Adrenal gland (tissue), 12 donors: ENCODE measurements around the gene HRNR. TPM values are rescaled to one million over a fixed set of nuclear protein-coding genes. Genes with fewer than 3 reads are reported as not detected.
A peak's percentile ranks its signal among the peaks of the same experiment; 100 is the strongest.

Experiments
- DNase-seq, 7 donors: peaks; one replicate each; pipeline ENCODE4 v3.0.0-alpha.2; 2019 to 2020
- H3K27ac ChIP-seq, 5 donors: fragments of 200-600 bp; sonication (generic) in 4 of 5; 1 replicate in 3 of 5; 2 replicates in 2 of 5; pipeline versions ENCODE4 v1.5.1 to v1.8.0; 2016 to 2020; ENCODE audit warnings: mild to moderate bottlenecking in 1 of 5
- H3K27me3 ChIP-seq: fragments of 200-600 bp; 2 replicates; pipeline ENCODE4 v1.8.0; 2021
- H3K36me3 ChIP-seq, 2 donors: fragments of 200-600 bp; replicated peaks in 1 of 2; 1 replicate in 1 of 2; 2 replicates in 1 of 2; pipeline versions ENCODE4 v1.5.1 to v1.8.0; 2018 to 2022
- H3K4me1 ChIP-seq, 2 donors: fragments of 200-600 bp; replicated peaks in 1 of 2; 1 replicate in 1 of 2; 2 replicates in 1 of 2; pipeline versions ENCODE4 v1.5.1 to v1.8.0; 2018 to 2021
- H3K4me3 ChIP-seq, 4 donors: fragments of 200-600 bp; sonication (generic) in 3 of 4; one replicate each; pipeline ENCODE4 v1.5.1; 2016 to 2018
- H3K9me3 ChIP-seq, 3 donors: fragments of 200-600 bp; sonication (generic) in 1 of 3; replicated peaks in 1 of 3; 1 replicate in 2 of 3; 2 replicates in 1 of 3; pipeline versions ENCODE4 v1.5.1 to v1.8.0; 2016 to 2021
- CTCF ChIP-seq, 6 experiments: fragments of 450-650 bp in 4 of 6; fragments of 200-600 bp in 2 of 6; sonication (generic) in 1 of 6; IDR thresholded peaks; 1 replicate in 5 of 6; 2 replicates in 1 of 6; pipeline versions ENCODE4 v1.5.1 to v1.8.0; 2016 to 2021; ENCODE audit warnings: antibody characterized with exemption in 6 of 6, mild to moderate bottlenecking in 2 of 6, moderate library complexity in 1 of 6
- POLR2A ChIP-seq, 2 donors: fragments of 450-650 bp; IDR thresholded peaks; one replicate each; pipeline ENCODE4 v1.6.1; 2017; ENCODE audit warnings: antibody characterized with exemption in 2 of 2, mild to moderate bottlenecking in 2 of 2, moderate library complexity in 1 of 2
- WGBS, 4 donors: extraction: QIAGEN DNeasy Blood & Tissue Kit in 2 of 4; methylation state at CpG; one replicate each; pipeline versions ENCODE4 v1.1.5 to v1.1.7; 2013 to 2017; 5-methylcytosine and 5-hydroxymethylcytosine counted together
- intact Hi-C, 2 donors: fragments of 100-400 bp; cut with DNase I; formaldehyde crosslinking; loops; one replicate each; pipeline versions ENCODE4 v1.14.1 to v1.15.0; 2022 to 2023
- polyA plus RNA-seq, 3 donors: library from polyadenylated mRNA; stranded (reverse); fragments of 200-250 nt in 2 of 3; fragments of 350-450 nt in 1 of 3; fragmentation: Illumina TruSeq in 1 of 3; extraction: RNeasy Lipid Tissue Mini Kit (QIAGEN cat#74804) in 1 of 3; gene quantifications; one replicate each; pipeline ENCODE4 v1.2.3, GENCODE V29; 2013 to 2014
- total RNA-seq, 9 donors: library from RNA; depleted of rRNA in 4 of 9; stranded (reverse); fragments of >200 nt in 4 of 9; fragments of 120-200 nt in 1 of 9; fragmentation: NEBNext Ultra II Directional in 1 of 9; extraction: Animal tissue kit (Norgen Biotek cat#: 25700) in 1 of 9; gene quantifications; one replicate each; pipeline versions ENCODE4 v1.1.0 to v1.2.4, GENCODE V29; 2013 to 2023
- donor health status: healthy with polysubstance abuse.
- donor health status: Bipolar disorder and iron deficiency.
- donor health status: DM: yes; HTN: yes; CAD: no.
- donor health status: DM: no; HTN: no; CAD: no.
- donor health status: DM: no; HTN: no; CAD: no.
- donor health status: DM: yes; HTN: yes; CAD: no.

The HRNR gene
- total and polyA plus RNA-seq, 12 donors = under 0.01 TPM; not detected in 9

DNA sequence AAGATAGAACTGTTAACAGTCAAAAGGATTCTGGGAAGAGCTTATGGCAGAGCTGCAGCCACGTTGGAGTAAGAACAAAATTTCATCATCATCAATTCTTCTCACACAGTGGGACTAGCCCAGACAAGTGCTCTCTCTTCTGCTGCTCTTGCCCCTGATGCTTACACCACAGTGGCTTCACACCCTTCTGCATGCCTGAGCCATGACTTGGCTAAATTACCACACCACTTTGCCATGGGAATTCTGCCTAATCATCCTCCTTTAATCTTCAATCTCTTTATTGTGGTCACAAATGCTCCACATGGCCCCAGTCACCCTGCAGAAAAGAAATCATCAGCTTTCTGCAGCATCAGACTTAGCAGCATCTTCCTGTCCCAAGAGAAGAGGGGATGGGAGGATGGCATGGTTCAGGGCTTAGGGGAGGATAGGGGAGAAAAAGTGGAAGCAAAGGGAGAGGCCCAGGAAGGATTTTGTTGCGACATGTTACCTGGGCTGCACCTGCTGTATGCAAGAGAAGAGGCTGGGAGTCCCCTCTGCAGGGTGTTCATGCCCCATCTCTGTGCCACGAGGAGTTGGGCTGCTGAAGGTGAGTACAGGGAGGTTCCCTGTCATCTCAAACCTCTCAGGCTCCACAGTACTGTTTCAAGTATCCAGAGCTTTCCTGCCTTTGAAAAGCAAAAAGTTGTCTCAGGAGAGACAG, 56.0 kb downstream of the HRNR start:
- peak in 5 of 7 donors; percentile 23 to 59 (median 31) for DNase-seq
- intact Hi-C loops = no loop called here
- H3K4me1 ChIP-seq = peaks cover 3 to 18% of the 10 kb centered on the region in 2 donors
- no peaks in the 10 kb centered on the region for H3K27me3 ChIP-seq
- H3K4me3 ChIP-seq = no peak overlapping the region
- no peak for TF ChIP-seq CTCF (IDR thresholded peaks at IDR 0.05)
- no peak for TF ChIP-seq POLR2A (IDR thresholded peaks at IDR 0.05)
- no peaks in the 10 kb centered on the region for H3K9me3 ChIP-seq
- H3K27ac ChIP-seq = peak overlapping the region in 1 of 5 donors; percentile 77
- WGBS, 4 donors = 59 to 77% (median 62%) methylated on average over 3 of the region's 3 CpGs
- H3K36me3 ChIP-seq = no peaks in the 10 kb centered on the region

GRCh38 chr1:152166966-152167365, 57.0 kb downstream of the HRNR start:
- H3K4me1 ChIP-seq = peaks cover 8 to 18% of the 10 kb centered on the region in 2 donors
- 33 to 74% (median 50%) methylated on average over 1 of the region's 1 CpG for WGBS, 4 donors
- no peaks in the 10 kb centered on the region for H3K27me3 ChIP-seq
- no peaks in the 10 kb centered on the region for H3K9me3 ChIP-seq
- no peaks in the 10 kb centered on the region for H3K36me3 ChIP-seq
- peak overlapping the region in 1 of 5 donors; percentile 77 for H3K27ac ChIP-seq
- no peak overlapping the region for H3K4me3 ChIP-seq
- DNase-seq = no peak
- no peak for TF ChIP-seq CTCF (IDR thresholded peaks at IDR 0.05)
- no peak for TF ChIP-seq POLR2A (IDR thresholded peaks at IDR 0.05)
- intact Hi-C loops = no loop called here

- Histone ChIP-seq H3K27me3 (no peaks in the 10 kb centered on the region), H3K27ac (peak overlapping the region in 2 of 5 donors; percentile 20 to 54), H3K4me3 (no peak overlapping the region), H3K36me3 (no peaks in the 10 kb centered on the region), H3K4me1 (peaks cover 8 to 18% of the 10 kb centered on the region in 2 donors), H3K9me3 (no peaks in the 10 kb centered on the region)
- WGBS, 4 donors = 64 to 75% (median 72%) methylated on average over 4 of the region's 4 CpGs
- DNase-seq = peak in 1 of 7 donors; percentile 12
- intact Hi-C loops = no loop called here
- TF ChIP-seq POLR2A (IDR thresholded peaks at IDR 0.05) (no peak), CTCF (IDR thresholded peaks at IDR 0.05) (no peak)
Observed at GRCh38 chr1:152165286-152166077, 58.5 kb downstream of the HRNR start.

- no peak for DNase-seq
- H3K4me3 ChIP-seq = no peak overlapping the region
- H3K27me3 ChIP-seq = no peaks in the 10 kb centered on the region
- no peak for TF ChIP-seq POLR2A (IDR thresholded peaks at IDR 0.05)
- no peak for TF ChIP-seq CTCF (IDR thresholded peaks at IDR 0.05)
- peak overlapping the region in 2 of 5 donors; percentile 20 to 54 for H3K27ac ChIP-seq
- 67 to 83% (median 73%) methylated on average over 2 of the region's 2 CpGs for WGBS, 4 donors
- peaks cover 5 to 18% of the 10 kb centered on the region in 2 donors for H3K4me1 ChIP-seq
- intact Hi-C loops = no loop called here
- H3K9me3 ChIP-seq = no peaks in the 10 kb centered on the region
- no peaks in the 10 kb centered on the region for H3K36me3 ChIP-seq
Observed at GRCh38 chr1:152164517-152165136, 59.4 kb downstream of the HRNR start.
